NCI-H2081 (cell line): Measurements from ENCODE around the gene PRKAR2B.

Experiments
- DNase-seq, 2 experiments: peaks; one replicate each; lab custom pipeline; 2025; lab: John Stamatoyannopoulos, UW

PRKAR2B gene

GRCh38 chr7:107186240-107186639 lies 141.7 kb downstream of the PRKAR2B start:
- DNase-seq, result no peak

GRCh38 chr7:107187774-107188173 lies 143.3 kb downstream of the PRKAR2B start:
- no peak for DNase-seq

GRCh38 chr7:107190090-107190489 lies 145.6 kb downstream of the PRKAR2B start:
- no peak for DNase-seq

- no peak for DNase-seq
These were observed 149.5 kb downstream of the PRKAR2B start for GRCh38 chr7:107194052-107194451.

GRCh38 chr7:107196834-107197610 lies 152.5 kb downstream of the PRKAR2B start:
- DNase-seq, result no peak

GRCh38 chr7:107201795-107202450 lies 157.4 kb downstream of the PRKAR2B start:
- DNase-seq, result peak; percentile 75 to 94

GRCh38 chr7:107203607-107204006 lies 159.1 kb downstream of the PRKAR2B start:
- DNase-seq, result no peak

- DNase-seq, result no peak
These were observed 161.6 kb downstream of the PRKAR2B start for GRCh38 chr7:107206136-107206535.

GRCh38 chr7:107206706-107207105 lies 162.2 kb downstream of the PRKAR2B start:
- no peak for DNase-seq

- no peak for DNase-seq
These were observed 163.0 kb downstream of the PRKAR2B start for GRCh38 chr7:107207459-107207858.

- no peak for DNase-seq
These were observed 163.6 kb downstream of the PRKAR2B start for GRCh38 chr7:107208024-107208521.

- no peak for DNase-seq
These were observed 164.1 kb downstream of the PRKAR2B start for GRCh38 chr7:107208563-107208962.

- DNase-seq, result no peak
These were observed 165.1 kb downstream of the PRKAR2B start for GRCh38 chr7:107209565-107209964.

- no peak for DNase-seq
These were observed 165.9 kb downstream of the PRKAR2B start for GRCh38 chr7:107210400-107210799.
